HG03139 (cell line): Measurements from ENCODE around the gene SLIT3.
"Not testable (repeated sequence)": the region's sequence is repeated elsewhere in the genome, so short reads cannot be mapped to it uniquely, and the experiment has no call there.

Experiments
- ATAC-seq: cut with Tn5 transposase; IDR thresholded peaks from one replicate; pipeline ENCODE4 v1.9.1; 2021; ENCODE audit not compliant: unreplicated experiment

Gene SLIT3

DNA sequence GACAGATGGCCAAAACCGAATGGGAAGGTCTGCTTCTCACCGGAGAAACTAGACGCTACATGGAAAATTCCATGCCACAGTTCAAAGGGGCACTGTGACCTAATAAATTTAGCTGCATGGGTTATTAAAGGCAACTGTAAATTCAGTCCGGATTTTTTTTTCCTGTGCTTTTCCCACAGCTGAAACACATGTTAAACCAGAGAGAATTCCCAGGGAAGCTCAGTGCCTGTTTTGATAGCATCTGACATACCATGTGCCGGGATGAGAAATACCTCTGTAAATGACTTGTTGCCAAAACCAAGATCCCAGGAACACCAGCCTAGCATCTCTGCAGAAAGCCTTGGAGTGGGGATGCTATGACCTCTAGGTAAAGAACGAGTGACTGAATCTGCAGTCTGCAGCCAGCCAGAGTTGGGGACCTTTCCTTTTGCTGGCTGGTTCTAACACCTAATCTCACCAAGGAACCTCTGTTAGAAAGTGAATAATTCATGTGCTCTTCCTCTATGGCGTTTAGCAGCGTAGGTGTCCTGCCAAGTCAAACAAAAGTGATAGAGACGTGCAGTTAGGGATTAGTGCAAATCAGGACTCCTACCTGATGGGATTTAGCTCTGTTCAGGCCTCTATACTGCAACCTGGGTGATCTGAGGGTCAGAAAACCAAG, 77.9 kb downstream of the SLIT3 start:
- no peak for ATAC-seq

DNA sequence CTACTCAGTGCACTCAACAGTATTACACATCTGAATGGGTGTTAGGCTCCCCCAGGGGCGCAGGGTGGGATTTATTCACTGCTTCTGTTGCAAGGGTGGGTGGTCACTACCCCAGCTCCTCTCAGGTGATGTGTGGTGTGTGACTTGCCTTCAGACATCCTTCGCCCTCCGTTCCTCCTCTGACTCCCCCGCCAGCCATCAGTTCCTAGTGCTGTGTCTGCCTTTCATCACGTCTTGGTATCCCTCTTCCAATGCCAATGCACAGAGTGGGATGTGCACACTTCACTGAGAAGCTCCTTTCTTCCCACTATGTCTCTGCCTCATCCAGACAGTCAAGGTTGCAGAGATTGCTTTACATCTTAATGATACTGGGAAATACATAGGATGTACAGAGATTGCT, 79.4 kb downstream of the SLIT3 start:
- no peak for ATAC-seq

- no peak for ATAC-seq
Observed at GRCh38 chr5:169219961-169220360, 81.0 kb downstream of the SLIT3 start.

GRCh38 chr5:169219351-169219750, 81.6 kb downstream of the SLIT3 start:
- no peak for ATAC-seq

DNA sequence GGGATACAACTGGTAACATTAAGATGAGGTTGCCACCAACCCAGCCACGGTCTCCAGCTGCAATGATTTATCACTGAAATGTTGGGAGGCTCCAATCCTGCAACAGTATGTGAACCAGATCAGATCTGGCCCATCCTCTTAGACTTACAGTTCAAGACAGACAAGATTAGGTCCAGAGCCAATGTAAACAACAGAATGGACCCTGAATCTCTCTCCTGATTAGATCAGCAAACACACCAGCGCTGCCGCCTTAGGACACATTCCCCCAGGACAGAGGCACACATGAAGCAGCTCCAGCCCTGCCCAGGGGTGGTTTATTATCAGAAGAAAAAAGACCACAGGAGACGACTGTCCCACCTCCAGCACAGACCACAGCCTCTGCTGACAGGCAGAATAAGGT, 82.1 kb downstream of the SLIT3 start:
- no peak for ATAC-seq

GRCh38 chr5:169218176-169218575, 82.8 kb downstream of the SLIT3 start:
- ATAC-seq: no peak

DNA sequence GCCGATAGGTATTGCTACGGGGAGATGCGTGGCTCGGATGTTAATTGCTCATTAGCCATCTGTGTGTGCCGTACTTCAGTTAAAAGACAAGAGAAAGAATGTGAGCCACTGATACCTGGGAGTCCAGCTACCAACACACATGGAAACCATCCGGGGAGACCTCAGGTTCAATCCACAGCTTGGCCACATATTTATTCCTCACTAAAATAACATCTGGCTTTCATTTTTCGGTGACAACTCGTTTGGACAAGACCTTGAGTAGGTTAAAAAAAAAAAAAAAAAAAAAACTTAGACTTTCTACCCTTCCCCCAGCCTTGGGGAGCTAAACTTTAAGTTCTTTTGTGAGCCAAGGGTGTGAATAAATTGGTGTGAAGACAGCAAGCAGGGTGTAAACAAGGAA, 84.1 kb downstream of the SLIT3 start:
- no peak for ATAC-seq

DNA sequence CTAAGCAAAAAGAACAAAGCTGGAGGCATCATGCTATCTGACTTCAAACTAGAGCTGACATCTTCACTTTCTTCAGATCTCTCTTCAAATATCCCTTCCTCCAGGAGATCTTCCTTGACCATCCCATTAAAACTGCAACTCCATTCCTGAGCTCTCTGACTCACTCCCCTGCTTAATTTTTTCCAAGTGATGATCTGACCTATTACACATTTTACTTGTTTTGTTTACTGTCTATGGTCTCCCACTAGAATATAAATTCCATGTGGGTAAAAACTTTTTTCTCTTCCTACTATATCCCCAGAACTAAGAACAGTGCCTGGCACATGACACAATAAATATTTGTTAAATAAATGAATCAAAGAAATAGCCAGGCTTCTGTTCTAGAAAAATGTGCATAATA, 87.5 kb downstream of the SLIT3 start:
- no peak for ATAC-seq

DNA sequence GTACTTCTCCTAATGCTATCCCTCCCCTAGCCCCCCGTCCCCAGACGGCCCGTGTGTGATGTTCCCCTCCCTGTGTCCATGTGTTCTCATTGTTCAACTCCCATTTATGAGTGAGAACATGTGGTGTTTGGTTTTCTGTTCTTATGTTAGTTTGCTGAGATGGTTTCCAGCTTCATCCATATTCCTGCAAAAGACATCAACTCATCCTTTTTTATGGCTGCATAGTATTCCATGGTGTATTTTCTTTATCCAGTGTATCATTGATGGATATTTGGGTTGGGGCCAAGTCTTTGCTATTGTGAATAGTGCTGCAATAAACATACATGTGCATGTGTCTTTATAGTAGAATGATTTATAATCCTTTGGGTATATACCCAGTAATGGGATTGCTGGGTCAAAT, 89.2 kb downstream of the SLIT3 start:
- ATAC-seq: not testable (repeated sequence)

- ATAC-seq: no peak
Observed at GRCh38 chr5:169204788-169205400, 96.0 kb downstream of the SLIT3 start.

DNA sequence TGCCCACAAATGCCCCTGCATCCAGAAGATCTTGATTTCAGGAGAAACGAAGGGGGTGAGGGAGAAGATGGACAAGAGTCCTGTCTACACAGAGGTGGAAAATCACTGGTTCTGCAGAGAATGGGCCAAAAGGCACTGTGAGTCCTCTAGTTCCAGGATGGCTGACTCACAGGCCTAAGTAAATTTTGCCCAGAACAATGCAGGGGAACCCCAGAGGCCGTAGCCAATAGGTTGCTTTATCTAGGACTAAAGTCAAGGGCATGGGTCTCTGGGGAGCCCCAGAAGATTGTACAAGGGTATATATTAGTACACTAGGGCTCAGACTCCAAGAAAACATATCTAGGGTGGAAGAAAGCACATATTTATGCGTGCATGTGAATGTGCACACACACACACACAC, 98.0 kb downstream of the SLIT3 start:
- ATAC-seq: no peak

DNA sequence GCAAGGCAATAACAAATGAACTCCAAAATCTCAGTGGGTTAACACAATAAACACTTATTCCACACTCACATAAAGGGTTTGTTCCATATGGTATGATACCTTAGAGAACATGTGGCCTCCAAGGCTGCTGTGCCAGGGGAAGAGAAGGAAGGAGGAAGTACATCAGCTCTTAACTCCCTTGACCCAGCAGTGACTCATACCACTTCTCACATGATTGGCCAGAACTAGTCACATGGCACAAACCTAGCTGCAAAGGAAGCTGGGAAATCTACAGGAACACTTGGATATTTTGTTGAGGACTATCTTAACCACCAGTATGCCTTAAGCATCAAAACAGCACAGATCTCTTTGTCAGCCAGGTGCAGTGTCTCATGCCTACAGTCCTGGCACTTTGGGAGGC, 99.3 kb downstream of the SLIT3 start:
- no peak for ATAC-seq

- no peak for ATAC-seq
Observed at GRCh38 chr5:169200125-169200778, 100.7 kb downstream of the SLIT3 start.

DNA sequence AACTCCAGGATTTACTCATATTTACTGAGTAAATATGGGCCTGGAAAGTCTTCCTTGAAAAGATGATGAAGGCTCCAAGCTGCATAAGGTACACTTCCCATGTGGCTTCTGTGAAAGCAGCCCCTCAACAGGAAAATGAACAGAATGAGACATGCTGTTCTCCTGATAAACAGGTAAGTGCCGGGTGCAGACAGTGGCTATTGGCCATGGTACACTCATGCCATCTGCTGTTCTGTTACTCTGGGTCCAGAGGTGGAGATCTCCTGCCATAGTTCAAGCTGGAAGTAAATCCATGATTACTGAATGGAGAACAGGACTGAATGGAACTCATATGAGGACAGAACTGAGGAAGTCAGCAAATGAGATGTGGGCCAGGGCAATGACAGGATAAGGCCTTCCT, 103.6 kb downstream of the SLIT3 start:
- no peak for ATAC-seq

DNA sequence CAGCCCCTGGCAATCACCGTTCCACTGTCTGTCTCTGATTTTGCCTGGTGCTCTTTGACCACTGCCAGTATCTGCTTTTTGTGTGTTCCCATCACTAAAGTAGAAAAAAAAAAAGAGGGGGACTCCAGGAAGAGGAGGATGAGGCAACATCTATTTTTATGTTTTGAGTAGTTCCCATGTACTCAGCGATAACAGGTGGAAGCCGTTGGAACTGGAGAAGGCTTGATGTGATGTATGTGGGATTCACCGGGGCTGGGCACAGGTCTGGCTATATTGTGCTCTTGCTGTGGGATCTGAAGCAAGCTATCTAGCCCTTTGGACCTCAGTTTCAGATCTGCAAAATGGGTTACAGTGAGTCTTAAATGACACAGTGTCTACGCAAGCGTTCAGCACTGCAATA, 104.9 kb downstream of the SLIT3 start:
- ATAC-seq: no peak

GRCh38 chr5:169195601-169196000, 105.3 kb downstream of the SLIT3 start:
- no peak for ATAC-seq

DNA sequence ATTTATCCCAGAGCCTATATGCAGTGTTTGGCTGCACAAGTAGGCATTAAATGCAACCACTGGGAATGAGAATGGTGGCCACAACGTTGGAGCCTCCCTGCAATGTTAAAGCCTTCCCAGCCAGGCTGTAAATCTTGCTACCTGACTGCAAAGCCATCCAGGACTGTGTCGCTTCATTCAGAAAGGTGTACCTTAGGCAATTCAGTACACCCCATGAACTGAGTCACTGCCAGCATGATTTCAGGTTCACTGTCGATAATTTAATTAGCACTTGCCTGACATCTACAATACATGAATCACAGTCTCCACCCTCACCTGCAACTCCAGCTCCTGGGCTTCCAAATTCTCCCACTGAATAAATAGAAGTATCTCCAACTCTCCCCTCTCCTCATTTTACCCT, 108.4 kb downstream of the SLIT3 start:
- ATAC-seq: no peak

GRCh38 chr5:169190849-169191248, 110.1 kb downstream of the SLIT3 start:
- no peak for ATAC-seq

DNA sequence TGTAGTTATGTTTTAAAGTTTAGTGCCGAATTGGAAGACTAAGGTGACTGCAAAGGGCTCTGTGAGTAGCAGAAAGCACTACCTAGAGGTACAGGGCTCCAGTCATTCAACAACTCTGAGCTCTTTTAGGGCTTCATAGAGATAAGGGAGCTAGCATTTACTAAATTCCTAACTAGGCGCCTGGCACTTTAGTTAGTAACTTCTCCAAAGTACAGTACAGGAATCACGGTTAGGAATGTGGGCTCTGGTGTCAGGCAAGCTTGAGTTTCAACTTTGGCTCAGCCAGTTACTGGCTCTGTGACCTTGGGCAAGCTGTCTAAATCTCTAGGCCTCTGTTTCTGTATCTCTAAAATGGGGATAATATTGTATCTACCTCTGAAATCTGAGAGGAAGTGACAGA, 115.3 kb downstream of the SLIT3 start:
- ATAC-seq: no peak

DNA sequence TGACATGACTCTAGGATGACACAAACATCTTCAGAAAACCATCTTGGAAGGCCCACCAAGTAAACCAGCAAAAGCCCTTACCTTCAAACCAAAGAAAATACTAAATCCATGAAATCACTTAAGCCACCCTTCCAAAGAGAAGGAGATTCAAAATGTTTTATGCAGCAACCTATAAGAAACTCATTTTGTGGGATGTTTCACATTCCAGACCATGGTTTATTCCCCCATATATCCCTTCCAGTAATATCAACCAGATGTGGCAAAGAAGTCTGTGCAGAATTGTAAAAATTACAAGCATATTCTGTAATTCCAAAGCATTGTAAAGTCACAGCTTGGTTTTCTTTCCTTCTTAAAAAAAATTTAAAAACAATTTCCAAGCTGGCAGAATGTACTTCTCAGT, 117.4 kb downstream of the SLIT3 start:
- ATAC-seq: no peak

DNA sequence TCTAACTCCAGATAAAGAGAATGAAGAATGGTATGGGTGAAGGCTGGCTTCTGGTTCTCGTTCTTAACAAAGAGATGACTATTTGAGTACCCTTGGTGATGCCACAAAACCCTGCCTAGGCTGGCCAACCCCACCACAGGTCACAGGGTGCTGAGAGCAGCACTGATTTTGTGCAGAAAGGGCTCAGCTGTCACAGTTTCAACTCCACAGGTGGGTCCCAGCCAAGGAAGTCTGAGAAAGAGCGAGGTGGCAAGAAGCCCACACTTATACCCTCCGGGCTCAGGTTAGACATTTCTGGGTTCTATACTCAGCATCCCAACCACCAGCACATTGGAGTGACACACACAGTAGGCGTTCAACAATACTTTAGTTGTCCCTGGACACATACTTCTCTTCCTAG, 118.1 kb downstream of the SLIT3 start:
- no peak for ATAC-seq

GRCh38 chr5:169181814-169182213, 119.1 kb downstream of the SLIT3 start:
- ATAC-seq: no peak

DNA sequence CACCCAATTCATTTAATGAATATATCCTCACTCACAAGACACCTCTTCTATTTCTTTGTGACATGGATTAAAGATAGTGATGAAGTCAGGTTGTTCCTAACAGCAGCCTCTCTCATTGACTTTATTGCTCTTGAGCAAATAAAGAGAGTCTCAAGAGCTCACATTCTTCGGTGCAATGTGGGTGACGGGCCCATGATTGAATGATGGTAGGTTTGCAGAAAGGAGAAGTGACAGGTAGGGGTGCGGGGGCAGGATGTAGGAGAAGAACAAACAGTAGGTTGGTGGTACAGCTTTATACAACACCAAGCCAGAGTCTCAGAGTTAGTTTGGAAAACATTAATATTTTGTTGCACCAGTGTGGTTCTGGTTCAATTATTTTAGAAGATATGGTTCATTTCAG, 122.2 kb downstream of the SLIT3 start:
- ATAC-seq: no peak
